ENCODE data around the gene SPDYE16. TPM values are rescaled to one million over a fixed set of nuclear protein-coding genes. Genes with fewer than 3 reads are reported as not detected.
"Not testable (repeated sequence)": the region's sequence is repeated elsewhere in the genome, so short reads cannot be mapped to it uniquely, and the experiment has no call there.

The SPDYE16 gene
- total RNA-seq, 1 donor from 2014 or later: not detected

DNA sequence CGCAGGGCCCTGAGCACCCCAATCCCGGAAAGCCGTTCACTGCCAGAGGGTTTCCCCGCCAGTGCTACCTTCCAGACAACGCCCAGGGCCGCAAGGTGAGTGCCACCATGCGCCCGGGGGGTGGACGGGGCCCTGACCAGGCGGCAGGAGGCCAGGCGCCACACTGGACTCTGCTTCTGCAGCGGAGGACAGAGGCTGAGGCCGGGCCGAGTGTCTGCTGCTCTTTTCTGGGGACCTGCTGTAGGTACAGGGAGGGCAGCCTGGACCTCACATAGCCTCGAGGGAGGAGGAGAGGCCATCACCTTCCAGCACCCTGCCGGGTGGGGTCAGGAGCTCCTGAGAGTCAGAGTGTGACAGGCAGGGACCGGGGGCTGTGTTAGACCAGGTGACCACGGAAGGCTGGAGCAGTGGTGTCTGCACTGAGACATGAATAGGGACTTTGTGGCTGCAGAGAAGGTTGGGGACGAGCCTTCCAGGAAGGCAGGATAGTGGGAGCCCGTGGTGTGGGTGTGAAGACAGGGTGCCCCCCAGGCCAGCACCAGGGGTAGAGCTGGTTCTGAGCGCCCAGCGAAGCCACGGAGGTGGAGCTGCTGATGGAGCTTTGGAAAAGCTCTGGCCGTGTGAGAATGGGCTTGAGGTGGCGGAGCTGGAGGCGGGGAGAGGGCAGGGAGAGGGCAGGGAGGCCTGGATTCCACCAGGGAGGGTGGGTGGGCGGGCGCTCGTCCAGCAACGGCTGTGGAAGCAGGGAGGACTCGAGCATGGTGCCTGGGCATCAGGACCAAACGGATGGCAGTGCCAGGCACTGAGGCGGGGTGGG is 38.5 kb downstream of the SPDYE16 start:
- DNase-seq (ENCODE audit: low read depth in 2 of 2): not testable (repeated sequence)

DNA sequence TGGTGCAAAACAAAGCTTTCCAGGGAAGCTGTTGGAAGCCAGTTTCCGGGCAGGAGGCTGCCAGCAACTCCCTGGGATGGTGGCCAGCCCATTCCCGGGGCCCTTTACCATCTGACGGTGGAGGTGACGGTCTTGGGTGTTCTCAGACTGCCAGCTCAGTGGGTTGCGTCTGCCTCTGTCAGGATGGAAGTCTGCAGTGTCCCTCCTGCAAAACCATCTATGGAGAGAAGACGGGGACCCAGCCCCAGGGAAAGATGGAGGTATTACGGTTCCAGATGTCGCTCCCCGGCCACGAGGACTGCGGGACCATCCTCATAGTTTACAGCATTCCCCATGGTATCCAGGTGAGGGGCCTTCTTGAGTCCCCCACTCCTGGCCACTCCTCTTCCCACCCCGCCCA is 39.9 kb downstream of the SPDYE16 start:
- not testable (repeated sequence) for DNase-seq (ENCODE audit: low read depth in 2 of 2)

DNA sequence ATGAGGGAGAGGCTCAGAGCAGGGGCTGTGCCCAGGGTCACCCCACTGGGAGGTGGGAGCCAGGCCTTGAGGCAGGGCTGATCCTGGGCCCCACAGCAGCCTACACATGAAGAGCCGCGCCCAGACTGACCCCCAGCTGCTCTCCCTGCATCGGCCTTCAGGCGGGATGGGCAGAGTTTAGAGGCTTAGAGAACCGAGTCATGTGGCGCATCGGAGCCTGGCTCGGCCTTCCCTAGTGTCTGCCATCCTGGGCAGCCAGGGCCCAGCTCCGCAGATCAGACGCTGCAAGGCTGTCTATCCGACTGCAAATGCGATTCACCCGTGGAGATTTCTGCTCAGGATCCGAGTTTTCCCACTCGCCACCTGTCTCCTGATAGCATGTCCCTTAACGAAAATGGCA is 40.3 kb downstream of the SPDYE16 start:
- DNase-seq (ENCODE audit: low read depth in 2 of 2): not testable (repeated sequence)

DNA sequence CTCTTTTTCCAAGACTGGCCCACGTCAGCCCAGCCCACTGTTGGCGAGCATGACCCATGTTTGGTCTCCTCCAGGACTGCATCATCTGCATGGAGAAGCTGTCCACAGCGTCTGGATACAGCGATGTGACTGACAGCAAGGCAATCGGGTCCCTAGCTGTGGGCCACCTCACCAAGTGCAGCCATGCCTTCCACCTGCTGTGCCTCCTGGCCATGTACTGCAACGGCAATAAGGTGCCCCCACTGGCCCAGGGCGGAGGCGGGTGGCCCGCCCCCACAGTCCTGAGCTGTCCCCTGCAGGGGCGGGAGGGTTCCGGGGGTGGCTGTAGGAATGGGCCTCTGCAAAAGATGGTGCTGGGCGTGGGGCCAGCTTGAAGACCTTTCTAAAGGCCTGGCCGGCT is 40.9 kb downstream of the SPDYE16 start:
- not testable (repeated sequence) for DNase-seq (ENCODE audit: low read depth in 2 of 2)

DNA sequence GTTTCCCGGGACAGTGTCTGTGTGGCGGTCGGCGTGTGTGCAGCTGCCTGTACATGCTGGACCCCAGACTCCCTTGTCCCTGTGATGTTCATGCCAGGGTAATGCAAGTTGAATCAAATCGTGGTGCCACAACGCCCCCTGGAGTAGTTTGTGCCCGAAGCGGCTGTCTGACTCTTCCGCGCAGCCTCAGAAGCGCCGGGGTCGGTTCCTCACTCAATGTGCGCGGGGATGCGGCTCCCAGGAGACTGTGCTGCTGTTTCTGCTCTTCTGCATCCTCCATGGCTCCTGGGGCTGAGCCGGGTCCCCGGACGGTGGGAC is 43.2 kb downstream of the SPDYE16 start:
- not testable (repeated sequence) for DNase-seq (ENCODE audit: low read depth in 2 of 2)

DNA sequence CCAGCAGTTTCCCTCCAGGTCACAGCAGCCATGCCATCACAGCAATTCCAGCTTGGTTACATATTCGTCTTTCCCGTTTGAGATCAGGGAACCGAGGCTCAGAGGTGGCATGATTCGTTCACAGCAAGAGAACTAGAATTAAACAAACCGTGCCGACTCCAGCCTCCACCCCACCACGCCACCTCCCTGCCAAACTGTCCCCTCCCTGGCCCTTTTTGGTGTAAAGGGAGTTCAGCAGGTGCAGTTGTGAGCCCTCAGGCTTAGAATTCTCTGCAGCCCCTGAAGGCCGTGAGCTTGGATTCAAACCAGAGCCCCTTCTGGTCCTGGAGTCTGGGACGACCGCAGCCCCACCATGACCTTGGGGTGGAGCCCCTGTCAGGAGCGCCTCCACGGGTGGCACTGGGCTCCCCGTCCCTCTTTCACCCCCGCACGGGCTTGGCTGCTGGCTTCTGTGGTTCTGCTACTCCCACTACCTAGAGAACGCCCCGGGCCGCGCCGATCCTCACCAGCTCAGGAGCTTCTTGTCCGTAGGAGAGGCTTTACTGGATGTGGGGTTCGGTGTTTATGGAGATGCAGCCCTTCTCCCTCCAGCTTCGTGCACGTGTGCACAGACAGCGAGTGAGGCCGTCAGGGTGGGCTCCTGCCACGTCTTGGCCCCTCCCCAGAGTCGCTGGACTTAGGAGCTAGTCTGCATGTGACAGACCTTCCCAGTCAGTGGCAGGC is 43.7 kb downstream of the SPDYE16 start:
- DNase-seq (ENCODE audit: low read depth in 2 of 2): not testable (repeated sequence)

DNA sequence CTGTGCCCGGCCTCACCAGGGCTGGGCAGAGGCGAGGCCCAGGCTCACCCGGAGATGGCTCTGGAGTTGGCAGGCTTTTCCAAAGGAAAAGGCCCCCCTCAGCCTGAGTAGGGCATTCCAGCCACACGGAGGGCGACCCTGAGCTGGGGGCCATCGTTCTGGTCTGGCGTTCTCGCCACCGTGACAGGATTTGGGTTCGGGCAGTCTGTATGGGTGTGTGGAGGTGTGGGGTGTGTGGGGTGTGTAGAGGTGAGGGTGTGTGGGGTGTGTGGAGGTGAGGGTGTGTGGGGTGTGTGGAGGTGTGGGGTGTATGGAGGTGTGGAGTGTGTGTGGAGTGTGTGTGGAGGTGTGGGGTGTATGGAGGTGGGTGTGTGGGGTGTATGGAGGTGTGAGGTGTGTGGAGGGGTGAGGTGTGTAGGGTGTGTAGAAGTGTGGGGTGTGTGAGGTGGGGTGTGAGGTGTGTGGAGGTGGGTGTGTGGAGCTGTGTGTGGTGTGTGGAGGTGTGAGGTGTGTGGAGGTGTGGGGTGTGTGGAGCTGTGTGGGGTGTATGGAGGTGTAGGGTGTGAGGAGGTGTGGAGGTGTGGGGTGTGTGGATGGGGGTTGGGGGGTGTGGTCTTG is 44.4 kb downstream of the SPDYE16 start:
- DNase-seq (ENCODE audit: low read depth in 2 of 2): not testable (repeated sequence)

DNA sequence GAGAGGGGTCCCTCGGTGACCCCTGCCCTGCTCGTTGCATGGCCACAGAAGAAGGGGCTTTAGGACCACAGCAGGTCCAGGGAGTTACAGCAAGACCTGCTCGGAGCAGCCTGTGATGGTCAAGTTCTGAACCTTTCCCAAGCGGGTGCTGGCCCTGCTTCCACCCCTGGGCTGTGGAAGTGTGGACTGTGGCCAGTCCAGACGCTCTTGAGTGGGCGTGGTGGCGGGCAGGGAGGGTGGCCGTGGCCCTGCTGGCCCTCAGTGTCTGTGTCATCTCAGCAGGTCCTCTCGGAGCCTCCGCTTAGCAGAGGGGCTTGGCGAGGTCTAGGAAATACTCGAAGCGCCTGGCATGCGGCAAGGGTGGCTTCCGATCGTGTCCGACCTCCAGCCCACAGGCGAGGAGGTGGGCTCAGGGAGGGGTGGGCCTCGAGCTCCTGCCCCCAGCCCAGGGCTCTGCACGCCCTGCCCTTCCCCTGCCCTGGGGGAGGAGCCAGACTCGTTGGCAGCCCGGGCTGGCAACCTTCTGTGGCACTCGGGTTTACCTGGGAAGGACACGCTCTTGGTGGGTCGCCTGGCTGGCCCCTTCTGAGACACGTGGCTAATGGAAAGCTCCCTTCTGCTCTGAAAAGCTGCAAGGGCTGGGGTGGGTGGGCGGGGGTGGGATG is 45.0 kb downstream of the SPDYE16 start:
- not testable (repeated sequence) for DNase-seq (ENCODE audit: low read depth in 2 of 2)

DNA sequence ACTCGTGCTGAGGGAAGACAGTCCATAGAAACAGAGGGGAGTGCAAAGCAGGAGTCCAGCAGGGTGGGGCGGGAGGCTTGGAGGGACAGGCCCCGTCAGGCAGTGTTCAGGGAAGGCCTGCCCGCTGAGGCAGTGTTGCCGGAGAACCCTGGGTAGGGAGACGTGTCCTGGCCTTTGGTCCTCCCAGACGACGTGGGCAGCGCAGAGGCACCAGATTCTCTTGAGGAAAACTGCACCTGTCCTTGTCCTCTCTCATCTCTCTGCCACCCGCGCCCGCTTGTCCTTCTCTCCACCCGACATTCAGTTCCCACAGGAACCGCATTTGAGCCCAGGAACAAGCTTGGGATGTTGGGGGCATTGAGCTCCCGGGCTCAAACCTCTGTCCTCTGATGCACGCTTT is 47.4 kb downstream of the SPDYE16 start:
- DNase-seq (ENCODE audit: low read depth in 2 of 2): not testable (repeated sequence)

DNA sequence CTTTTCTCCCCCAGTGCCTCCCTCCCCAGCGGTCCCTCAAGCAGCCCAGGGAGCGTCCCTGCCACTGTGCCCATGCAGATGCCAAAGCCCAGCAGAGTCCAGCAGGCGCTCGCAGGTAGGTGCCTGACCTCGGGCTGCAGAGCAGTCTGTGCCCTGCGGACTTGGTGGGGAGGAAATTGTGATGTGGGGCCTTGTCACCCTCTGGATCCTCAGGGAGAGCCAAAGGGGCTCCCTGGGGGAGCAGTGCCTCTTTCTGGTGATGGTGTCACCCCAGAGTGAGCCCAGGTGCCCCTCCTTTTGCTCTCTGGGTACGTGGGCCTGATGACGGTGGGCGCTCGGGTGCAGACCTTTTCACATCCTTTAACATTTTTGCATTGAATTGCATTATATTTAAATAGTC is 51.0 kb downstream of the SPDYE16 start:
- not testable (repeated sequence) for DNase-seq (ENCODE audit: low read depth in 2 of 2)

DNA sequence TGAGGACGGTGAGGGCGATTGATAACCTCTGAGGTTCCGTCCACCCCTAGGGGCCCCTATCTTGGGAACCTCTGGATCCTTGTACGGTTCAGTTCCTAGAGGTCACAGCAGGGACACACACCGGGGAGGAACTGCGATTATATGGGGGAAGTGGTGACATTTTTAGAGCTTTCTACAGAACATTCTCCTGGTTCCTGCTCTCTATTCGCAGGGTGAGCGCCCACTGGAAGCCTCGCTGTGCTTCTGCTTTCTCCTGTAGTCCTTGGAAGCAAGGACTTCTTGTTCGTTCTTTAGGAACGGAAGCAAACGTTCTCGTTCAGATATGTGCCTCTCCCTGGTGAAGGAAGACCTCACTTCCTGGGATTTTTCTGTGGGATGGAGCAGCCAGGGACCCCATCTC is 55.1 kb downstream of the SPDYE16 start:
- not testable (repeated sequence) for DNase-seq (ENCODE audit: low read depth in 2 of 2)

DNA sequence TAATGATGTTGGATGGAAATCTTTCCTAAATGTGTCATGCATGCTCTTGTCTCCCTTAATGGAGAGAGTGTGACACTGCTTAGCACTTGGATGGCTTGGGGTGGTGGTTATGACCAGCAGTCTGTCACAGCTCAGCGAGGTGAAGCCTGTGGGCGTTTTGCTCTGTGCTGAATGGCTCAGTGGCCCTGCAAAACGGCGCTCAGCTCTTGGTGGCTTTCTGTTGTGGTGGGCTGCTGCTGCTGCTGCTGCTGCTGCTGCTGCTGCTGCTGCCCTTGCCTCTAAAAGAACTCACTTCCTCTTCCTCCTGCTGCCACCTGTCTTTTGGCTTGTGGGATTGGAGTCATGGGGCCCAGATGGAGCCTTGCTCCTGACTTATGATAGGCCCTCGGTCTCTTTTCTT is 56.5 kb downstream of the SPDYE16 start:
- not testable (repeated sequence) for DNase-seq (ENCODE audit: low read depth in 2 of 2)

DNA sequence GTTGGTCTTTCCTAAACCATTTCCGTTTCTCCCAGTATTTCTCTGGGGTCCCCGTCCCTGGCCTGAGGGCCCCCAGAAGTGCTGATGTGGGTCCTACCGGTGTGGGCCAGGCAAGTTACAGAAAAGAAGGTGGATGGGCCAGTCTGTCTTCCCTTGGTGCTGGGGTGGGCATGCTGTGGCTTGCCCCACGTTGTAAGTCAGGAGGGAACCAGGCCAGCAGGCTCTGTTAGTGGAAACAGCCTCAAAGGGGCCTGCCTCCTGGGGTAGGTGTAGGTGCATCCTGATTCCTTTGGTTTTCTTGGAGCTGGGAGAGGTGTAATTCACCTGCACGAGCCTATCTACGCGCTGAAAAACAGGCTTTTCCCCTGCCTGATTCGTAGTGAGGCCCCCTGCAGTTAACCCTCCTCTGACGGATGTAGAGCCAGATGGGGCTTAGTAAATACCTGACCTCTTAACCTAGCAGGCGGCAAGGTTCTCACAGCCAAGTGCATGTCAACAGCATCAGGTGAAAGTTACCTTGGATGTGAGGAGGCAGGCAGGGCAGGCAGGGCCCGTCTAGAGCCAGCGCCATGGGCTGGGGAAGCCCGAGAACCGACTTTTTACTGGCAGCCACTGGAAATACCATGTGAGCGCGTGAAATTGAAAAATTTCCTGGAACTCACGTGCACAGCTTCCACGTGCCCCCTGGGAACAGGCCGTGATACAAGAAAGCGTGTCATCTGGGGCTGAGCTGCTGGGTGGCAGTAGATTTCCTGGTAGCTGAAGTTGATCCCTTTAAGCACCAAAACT is 57.1 kb downstream of the SPDYE16 start:
- DNase-seq (ENCODE audit: low read depth in 2 of 2): not testable (repeated sequence)

DNA sequence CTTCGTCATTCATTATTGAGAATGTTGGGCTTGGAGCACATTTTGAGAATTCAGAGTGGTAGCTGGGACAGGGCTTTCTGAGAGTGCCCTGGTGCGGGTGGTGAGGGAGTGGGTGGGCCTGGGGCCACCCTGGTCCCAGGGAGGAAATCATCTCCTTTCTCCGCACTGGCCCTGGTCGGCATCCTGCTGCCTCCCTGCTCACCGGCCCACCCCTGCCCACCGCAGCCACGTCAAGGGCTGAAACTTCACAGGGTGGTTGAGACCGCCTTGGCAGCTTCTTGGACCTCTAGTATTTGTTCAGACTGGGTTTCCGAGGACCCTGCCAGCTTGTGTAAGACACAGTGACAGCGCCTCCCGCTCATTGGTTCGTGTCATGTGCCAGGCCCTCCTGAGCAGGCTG is 58.6 kb downstream of the SPDYE16 start:
- not testable (repeated sequence) for DNase-seq (ENCODE audit: low read depth in 2 of 2)

DNA sequence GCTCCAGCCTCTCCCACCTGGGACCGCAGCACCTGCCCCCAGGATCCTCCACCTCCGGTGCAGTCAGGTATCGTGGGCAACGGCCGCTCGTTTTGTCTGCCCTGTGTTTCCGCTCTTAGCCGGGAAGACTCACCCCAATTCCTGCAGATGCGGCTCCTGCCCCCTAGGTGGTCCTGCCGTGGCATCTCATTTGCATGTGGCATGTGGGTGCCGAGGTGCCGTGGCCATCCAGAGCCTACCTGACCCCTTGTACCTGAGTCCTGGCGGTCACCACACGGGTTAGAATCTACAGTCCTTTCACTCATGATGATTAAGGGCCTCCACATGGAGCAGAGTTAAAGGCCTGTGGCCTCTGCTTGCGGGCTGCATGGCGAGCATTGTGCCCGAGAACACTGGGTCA is 60.0 kb downstream of the SPDYE16 start:
- not testable (repeated sequence) for DNase-seq (ENCODE audit: low read depth in 2 of 2)

DNA sequence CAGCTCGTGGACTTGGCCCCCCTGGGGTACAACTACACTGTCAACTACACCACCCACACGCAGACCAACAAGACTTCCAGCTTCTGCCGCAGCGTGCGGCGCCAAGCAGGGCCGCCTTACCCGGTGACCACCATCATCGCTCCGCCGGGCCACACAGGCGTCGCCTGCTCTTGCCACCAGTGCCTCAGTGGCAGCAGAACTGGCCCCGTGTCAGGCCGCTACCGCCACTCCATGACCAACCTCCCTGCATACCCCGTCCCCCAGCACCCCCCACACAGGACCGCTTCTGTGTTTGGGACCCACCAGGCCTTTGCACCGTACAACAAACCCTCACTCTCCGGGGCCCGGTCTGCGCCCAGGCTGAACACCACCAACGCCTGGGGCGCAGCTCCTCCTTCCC is 60.4 kb downstream of the SPDYE16 start:
- DNase-seq (ENCODE audit: low read depth in 2 of 2): not testable (repeated sequence)

Other genes with a start within 250 kb of the SPDYE16 start
- 78.5 and 125 TPM in 2 replicates for gene HSPB1, start 240.6 kb downstream of the SPDYE16 start, total RNA-seq
- 69.3 and 98.4 TPM in 2 replicates for gene YWHAG, start 184.3 kb downstream of the SPDYE16 start, total RNA-seq
- gene SSC4D, start 133.6 kb downstream of the SPDYE16 start, total RNA-seq: 0.22 and 0.40 TPM in 2 replicates
- gene ZP3, start 118.3 kb downstream of the SPDYE16 start, total RNA-seq: 0.65 and 1.8 TPM in 2 replicates
- 2.0 and 3.6 TPM in 2 replicates for gene DTX2, start 81.6 kb downstream of the SPDYE16 start, total RNA-seq
- gene UPK3B, start 32.7 kb downstream of the SPDYE16 start, total RNA-seq: under 0.01 TPM in 2 replicates
- 1.7 and 3.8 TPM in 2 replicates for gene POMZP3, start 84.0 kb upstream of the SPDYE16 start, total RNA-seq